ENCODE measurements around the gene CCDC148.

DNA sequence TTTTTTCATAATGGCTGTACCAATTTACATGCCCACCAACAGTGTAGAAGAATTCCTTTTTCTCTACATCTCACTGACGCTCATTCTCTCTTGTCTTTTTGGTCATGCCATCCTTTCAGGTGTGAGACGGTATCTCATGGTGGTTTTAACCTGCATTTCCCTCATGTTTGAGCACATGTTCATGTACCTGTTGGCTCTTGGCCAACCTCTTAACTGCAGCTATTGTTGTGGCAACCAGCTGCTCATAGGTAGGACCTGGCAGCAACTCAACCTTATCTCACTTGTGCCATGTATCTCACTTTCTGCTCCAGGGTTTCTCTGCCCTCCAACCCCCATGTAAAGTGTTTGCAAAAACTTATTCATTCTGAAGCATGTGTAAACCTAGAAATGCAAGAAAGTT, 187.4 kb downstream of the CCDC148 start:
- no peak for TF ChIP-seq YY1 (IDR thresholded peaks at IDR 0.05; ENCODE audit: insufficient read depth, insufficient read length)
- TF ChIP-seq SUZ12 (IDR thresholded peaks at IDR 0.05; ENCODE audit: extremely low read depth, insufficient read depth, insufficient read length), result no peak
